Effector CD4-positive, alpha-beta T cell (primary cell): Measurements from ENCODE around the gene NOMO2.
"Not testable (repeated sequence)": the region's sequence is repeated elsewhere in the genome, so short reads cannot be mapped to it uniquely, and the experiment has no call there.

Source experiments
- DNase-seq: peaks from one replicate; pipeline ENCODE4 v3.0.0-alpha.2; 2020

NOMO2 gene

DNA sequence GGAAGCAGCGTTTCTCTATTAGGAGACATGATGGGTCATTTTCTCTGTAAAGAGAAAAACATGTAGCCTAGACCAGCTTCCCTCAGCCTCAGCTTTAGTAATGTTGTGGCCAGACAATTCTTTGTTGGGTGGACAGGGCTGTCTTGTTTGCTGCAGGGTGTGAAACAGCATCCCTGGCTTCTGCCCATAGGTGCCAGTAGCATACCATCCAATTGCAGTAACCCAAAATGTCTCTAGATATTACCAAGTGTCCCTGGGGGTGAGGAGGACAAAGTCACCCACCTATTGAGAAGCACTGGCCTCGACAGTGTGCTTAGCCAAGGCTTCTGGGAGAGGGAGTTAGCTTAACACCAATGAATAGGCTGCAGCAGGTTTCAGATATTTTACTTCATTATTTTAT, 14.0 kb upstream of the NOMO2 start:
- DNase-seq = not testable (repeated sequence)

DNA sequence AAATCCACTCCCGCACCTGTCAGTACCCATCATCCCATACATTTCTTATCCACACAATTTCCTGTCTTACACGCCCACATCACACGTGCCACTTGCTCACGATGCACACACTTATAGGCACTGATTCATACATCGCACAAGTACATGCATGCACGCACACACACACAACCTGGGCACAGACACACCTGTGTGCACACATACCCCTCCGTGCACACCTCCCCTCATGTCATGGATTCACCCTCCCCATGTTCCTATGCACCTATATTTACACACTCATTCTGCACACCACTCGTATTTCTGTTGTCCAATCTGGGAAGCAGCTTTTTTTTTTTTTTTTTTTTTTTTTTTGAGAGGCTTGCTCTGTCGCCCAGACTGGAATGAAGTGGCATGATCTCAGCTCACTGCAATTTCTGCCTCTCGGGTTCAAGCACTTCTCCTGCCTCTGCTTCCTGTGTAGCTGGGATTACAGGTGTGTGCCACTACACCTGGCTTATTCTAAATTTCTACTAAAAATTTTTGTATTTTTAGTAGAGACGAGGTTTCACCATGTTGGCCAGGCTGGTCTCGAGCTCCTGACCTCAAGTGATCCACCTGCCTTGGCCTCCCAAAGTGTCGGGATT, 13.5 kb upstream of the NOMO2 start:
- DNase-seq = not testable (repeated sequence)

DNA sequence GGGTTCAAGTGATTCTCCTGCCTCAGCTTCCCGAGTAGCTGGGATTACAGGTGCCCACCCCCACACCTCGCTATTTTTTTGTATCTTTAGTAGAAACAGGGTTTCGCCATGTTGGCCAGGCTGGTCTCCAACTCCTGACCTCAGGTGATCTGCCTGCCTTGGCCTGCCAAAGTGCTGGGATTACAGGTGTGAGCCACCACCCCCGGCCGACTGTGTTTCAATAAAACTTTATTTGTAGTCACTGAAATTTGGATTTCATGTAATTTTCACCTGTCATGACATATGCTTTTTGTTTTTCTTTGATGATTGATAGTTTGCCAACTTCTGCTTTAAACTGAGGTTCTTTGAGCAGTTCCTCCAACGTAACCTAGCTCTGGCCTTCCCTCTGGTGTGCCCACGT, 12.0 kb upstream of the NOMO2 start:
- DNase-seq = not testable (repeated sequence)

DNA sequence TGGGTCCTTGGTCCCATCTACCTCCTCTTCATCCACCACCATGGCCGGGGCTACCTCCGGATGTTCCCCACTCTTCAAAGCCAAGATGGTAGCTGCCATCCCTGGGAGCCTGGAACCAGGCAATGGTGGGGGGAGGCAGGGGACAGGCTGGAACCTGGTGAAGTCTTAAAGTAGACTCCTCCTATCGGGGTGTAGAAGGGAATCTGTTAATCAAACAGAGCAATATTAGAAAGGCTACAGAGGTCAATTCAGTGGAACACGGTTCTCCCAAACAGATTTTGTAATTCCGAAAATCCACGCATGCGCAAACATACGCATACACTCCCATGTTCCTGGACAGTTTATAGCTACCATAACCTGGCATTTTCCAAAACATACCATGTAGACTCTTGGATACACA, 11.1 kb upstream of the NOMO2 start:
- not testable (repeated sequence) for DNase-seq

DNA sequence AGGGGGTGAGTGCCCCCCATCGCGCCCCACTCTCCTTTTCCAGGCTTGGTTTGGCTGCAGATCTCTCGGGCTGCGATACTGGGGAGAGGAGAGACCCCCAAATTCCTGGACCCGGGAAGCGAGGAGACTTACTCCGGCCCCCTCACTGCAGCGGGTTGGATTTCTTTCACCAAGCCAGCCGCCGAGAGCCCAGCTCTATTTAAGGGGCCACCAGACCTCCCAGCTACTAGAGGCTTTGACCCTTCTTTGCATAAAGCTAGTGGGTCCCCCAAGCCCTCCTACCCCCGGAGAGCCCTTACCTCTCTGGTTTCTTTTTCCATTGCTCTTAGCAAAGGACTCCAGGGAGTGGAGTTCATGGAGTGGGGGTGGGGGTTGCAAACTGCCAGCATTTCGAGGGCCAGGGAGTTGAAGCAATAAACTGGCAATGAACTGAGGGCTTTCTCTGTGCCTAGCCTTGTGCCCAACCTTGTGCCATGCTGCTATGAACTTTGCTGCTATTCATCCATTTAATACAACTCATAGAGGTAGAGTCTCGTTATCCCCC, 9.5 kb upstream of the NOMO2 start:
- DNase-seq = not testable (repeated sequence)

DNA sequence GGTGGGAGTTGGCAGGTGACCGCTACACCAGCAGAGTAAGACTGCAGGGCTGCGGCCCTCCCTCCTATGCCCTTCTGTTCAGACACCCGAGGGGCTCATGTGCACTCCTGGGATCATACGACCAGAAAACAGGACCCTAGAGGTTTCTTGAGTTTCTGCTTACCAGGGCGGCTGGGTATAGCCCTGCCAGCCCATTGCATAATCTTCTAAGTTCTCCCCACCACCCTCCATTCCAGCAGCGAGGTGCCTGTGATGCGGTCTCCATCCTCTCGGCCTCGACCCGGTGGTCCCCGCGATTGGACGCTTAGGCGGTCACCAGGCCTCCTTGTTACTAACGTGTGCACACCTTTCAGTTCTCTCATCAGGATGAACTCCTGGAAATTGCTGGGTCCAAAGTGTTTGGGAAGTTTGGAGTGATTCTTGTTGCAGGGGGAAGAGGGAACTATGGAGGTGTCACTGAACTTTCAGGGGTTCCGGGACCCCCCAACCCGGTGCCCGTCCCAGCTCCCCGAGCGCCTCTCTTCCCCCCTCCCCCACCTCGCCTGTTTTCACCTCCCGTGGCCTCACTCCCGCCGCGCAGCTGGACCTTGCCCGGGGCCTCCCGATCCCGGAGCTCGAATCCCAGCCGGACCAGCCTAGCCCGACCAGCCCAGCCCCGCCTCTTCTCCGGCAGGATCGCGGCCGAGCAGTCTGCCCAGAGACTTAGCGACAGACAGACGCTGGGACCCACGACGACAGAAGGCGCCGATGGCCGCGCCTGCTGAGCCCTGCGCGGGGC, 8.8 kb upstream of the NOMO2 start:
- not testable (repeated sequence) for DNase-seq

DNA sequence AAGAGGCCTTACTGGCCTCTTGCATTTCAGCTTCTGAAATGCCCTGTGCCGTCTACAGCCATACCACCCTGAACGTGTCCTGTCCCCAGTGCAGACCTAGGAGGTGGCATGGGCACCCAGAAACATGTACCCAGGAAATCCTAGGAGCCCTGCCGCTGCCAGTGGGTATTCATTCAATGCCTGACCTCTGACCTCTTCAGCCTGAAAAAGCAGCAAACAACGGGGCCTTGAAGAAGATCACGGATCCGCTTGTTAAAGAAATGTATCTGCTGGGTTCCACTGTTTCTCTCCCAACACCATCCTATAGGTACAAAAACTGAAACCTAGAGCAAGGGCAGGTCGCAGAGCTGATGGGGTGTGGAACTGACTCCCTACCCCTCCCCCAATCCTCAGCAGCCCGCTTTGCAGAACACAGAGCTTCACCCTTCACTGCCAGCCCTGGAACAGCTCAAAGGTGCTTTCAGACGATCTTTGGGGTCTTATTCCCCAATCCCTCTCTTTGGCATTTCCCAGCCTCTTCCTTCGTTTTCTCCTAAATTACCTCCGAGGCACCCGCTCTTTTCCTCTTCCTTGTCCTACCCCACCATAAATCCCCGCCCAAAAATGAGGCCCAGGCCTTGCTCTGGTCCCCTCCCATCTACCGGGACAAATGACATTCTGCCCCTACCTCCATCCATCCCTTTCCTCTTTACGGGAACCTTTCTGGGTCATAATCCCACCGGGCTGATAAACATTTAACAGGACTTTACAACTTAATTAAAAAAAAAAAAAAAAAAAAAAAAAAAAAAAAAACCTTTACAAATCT, 1.3 kb downstream of the NOMO2 start:
- not testable (repeated sequence) for DNase-seq

DNA sequence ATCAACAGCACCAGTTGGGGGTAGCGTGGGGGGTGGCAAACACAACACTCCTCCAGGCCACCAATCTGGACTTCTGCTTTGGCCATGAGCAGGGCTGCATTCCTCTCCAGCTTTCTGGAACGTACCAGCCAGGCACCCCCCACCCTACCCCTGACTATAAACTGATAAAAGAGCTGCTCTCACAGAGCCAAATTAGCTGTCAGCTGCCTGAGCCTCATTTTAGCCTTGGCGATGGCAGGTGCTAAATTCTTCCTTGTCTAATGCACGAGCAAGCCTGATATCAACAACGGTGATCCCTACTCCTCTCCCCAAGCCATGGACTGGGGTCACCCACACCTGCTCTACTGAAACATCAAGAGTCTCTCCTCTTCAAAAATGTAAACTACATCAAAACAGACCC, 8.2 kb downstream of the NOMO2 start:
- DNase-seq = not testable (repeated sequence)

DNA sequence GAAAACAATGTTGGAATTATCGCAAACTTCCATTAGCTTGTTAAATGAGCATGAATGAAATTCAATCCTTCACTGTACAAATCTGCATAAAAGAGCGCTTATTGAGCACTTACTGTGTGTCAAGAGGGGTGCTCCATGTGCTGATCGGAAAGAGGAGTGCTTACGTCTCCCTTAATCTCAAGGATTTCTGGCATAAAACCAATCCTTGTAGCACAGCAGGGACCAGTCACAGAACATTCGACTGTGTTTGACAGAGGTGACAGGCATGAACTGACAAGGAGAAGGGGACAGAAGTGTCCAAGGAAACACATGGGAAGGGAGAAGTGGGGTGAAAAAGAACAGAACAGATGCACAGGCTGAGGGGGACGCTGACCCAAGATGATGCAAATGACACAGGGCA, 14.5 kb downstream of the NOMO2 start:
- DNase-seq = not testable (repeated sequence)

DNA sequence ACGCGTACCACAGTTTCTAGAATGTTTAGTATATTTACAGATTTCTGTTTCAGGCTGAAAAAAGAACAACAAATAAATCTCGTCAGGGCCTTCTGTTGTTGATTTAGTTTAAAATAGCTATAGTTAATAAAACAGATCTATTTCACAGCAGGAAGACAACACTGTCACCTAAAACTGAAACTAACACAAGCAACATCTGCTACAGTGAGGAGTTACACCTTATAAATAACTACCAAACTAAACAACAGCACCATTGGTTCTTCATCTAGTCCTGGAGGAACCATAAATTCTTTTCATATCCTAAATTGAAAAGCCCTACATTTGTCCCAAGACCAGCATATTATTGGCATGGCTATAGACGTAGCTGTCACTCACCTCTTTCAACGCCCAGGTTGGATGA, 15.0 kb downstream of the NOMO2 start:
- not testable (repeated sequence) for DNase-seq

DNA sequence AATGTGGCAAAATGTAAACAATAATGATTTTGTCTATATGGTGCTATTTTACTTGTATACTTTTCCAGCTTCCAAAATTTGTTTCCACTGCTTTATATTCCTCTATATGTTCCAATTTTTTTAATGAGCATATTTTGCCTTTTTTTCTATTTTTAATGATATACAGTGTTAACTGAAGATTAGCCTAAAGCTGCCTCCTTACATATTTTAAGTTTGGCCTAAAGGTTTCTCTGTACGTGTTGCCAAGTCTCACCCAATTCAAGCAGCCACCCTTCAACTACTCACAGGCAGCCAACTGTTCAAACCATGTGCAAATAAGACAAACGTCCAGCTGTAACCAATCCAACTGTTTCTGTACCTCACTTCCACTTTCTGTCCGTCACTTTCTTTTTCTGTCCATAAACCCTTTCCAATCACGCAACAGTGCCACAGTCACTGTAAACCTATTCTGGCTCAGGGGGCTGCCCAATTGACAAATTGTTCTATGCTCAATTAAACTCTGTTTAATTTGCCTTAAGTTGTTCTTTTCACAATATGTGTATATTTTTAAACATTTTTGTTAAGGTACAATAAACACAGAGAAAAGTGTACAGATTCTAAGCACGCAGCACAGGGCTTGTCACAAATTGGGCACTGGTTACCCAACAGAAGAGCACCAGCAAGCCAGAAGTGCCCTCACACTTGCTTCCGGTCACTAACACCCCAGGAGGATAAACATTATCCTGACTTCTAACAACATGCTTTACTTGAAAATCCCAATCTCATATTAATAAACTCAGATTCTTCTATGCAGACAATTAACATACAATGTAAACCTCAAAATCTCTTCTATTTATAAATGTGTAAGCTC, 17.4 kb downstream of the NOMO2 start:
- not testable (repeated sequence) for DNase-seq

DNA sequence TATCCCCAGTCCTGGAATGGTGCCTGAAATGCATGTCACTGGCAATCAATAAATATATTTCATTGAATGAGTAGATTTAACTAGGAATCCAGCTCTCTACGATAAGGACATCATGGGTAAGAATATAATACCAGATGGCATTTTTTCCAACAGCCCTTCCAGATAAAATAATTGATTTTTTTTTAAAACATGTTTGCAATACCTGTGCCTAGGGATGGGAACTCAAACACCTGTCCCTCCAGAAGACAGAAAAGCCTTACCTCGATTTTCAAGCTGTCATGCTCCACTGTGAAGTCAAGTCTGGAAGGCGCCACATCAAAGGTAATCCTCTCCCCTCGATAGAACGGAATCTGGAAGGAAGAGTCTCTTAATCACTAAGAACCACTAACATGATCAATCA, 20.0 kb downstream of the NOMO2 start:
- not testable (repeated sequence) for DNase-seq

DNA sequence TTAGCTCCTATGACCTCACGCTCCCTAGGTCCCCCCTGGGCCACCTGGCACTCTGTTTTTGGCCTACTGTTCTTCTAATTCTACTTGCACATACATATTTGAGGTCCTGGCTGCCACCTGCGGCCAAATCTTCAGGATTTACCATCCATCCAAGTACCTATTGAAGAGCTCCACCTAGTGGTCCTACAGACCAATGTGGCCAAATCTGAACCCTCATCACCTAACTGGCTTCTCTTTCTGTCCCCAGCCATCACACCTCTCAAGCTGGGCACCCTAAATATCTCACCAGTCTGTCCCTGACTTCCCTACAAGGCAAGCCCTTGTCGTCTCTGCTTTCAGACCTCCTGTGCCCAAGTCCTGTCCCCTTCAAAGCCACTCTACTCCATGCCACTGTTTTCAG, 24.9 kb downstream of the NOMO2 start:
- not testable (repeated sequence) for DNase-seq

DNA sequence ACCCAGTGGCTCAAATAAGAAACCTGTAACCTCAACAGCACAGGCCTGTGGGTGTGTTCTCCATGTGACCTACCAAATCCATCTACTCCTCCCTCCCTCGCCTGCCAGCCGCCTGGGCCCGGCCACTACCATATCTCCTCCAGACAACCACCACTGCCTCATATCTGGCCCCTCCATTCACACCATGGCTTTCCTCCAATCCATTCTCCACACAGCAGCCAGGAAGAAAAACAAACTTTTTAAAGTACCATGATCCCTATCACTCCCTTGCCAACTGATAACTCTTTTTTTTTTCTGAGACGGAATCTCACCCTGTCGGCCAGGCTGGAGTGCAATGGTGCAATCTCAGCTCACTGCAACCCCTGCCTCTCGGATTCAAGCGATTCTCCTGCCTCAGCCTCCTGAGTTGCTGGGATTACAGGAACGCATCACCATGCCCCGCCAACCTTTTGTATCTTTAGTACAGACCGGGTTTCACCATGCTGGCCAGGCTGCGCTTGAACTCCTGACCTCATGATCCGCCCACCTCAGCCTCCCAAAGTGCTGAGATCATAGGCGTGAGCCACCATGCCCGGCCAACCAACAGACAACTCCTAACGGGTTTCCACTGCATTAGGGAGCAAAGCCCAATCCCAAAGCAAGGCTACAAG, 26.3 kb downstream of the NOMO2 start:
- not testable (repeated sequence) for DNase-seq

DNA sequence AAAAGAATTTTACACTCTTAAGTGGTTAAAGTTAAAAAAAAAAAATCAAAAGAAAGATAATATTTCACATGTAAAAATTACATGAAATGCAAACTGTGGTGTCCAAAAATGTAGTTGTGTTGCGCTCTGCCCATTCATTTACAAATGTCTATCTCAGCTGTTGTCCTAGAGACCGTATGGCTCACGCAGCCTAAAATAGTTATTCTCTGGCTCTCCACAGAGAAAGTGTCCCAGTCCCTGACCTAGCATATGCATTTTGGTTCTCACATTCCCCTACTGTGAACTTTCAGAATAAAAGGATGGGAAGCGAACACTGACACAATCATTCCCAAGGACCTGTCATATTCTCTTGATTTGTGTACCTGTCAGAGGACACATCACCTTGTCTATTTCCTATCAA, 27.6 kb downstream of the NOMO2 start:
- not testable (repeated sequence) for DNase-seq

DNA sequence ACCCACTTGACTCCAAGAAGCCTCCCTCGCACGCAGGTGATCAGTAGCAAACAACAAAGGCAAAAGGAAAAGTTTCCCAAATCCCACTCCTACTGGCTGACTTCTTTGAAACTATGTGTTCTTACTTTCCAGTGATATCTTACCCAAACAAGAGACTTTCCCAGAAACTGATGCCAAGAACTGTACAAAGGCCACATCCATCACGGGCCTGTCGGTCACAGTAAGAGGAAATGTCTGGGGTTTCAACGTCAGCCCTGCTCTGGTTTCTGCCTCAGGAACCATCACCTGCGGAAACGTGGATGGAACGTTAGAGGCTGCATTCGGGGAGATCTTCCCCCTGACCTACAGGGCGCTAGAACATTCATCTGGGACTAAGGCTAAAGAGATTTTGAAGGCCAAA, 30.6 kb downstream of the NOMO2 start:
- DNase-seq = not testable (repeated sequence)

DNA sequence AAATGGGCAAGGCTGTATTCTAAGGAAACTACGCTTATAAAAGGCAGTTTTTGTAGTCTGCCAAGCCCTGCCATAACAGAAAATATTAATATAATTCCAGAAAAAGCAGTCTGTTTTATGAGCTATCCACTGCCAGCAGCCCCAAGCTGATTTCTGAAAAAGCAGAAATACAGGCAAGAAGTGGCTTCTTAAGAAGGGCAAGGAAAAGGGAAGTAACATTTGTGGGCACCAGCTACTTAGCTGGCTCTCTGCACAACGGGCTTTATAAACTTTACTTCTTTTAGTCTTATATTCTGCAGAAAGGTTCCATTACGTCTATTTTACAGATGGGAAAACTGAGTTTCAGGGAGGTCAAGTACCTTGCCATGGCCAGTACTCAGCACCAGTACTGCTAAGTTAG, 31.6 kb downstream of the NOMO2 start:
- DNase-seq = not testable (repeated sequence)

DNA sequence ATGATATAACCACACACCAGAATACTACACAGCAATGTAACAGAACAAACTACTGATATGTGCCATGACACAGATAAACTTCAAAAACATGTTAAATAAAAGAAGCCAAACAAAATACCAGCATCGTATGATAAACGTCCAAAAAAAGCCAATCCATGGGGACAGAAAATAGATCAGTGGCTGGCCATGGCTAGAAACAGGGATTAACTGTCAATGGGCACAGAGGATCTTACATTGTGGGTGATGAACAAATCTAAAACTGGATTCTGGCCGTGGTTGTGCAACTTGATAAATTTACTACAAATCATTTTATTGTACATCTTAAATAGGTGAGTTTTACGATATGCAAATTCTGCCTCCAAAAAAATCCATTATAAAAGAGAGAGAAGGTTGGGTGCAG, 35.4 kb downstream of the NOMO2 start:
- not testable (repeated sequence) for DNase-seq

DNA sequence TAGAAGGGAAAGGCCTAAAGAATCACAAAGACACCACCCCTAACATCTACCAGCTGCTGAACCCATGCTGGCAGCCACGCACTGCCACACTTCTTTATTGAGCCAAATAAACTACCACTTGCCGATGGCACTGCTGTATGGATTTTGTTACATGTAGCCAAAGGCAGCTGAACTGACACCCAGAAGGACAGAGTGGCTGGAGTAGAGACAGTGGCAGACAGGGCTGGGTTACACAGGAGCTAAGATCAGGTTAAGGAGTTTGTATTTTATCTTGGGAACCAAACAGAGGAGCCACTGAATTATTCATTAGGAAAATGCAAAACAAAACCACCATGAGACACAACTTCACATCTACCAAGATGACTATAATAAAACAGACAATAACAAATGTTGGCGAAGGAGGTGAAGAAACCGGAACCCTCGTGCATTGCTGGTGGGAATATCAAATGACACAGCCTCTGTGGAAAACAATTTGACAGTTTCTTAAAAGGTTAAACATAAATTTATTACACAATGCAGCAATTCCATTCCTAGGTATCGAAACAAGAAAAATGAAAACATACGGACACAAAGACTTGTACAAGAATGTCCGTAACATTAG, 35.9 kb downstream of the NOMO2 start:
- not testable (repeated sequence) for DNase-seq

DNA sequence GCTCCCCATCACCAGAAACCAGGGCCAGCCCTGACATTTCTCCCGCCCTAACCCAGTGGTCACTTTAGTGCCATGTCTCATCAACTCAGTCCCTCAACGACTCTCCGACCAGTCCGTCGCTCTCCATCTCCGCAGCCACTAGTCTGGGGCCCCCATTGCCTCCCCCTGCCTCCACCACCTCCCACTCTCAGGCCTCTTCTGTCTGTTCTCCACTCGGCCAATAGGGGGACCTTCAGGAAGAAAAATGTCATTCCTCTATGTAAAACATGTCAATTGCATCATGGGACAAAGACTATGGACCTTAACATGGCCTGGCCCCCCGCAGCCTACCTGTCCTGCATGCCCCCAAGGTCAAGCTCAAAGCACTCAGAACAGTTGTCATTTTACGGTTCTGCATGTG, 39.3 kb downstream of the NOMO2 start:
- DNase-seq = not testable (repeated sequence)
